Ishikawa (cell line): Measurements from ENCODE around the gene LMTK2.

ENCODE experiments used
- EP300 ChIP-seq: IDR thresholded peaks from 2 replicates; pipeline ENCODE4 v1.6.1; 2012; ENCODE audit warnings: borderline replicate concordance
- TEAD4 ChIP-seq: IDR thresholded peaks from 2 replicates; pipeline ENCODE4 v1.6.1; 2012

DNA sequence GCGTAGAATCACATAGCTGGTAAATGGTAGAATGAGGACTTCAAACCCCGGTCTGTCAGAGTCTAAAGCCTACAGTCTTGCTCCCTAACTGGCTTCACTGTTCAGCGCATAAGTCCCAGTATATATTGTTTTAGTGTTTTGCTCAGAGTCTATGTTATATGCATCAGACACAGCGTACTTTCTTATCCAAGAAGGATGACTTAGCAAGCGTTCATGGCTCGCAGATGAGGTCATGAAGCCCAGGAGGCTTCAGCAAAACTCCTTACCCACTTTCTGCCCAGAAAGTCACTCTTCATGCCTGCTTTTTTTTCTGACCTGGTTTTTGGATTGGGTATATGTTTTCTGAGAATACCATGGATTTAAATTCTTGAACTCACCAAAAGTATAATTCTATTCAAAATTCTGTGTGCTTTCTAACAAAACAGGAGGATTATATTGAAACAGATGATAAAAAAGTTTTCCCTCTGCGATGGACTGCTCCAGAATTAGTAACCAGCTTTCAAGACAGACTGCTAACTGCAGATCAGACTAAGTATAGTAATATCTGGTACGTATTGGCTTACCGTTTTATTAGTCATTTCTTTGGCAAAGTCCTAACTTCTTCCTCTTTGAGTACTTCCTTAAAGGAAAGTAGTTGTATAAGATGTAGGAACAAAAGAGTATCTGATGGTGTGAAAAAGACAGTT is 79.9 kb downstream of the LMTK2 start:
- TF ChIP-seq EP300 (no peak), TEAD4 (no peak)
